Activated T-helper 2 cell treated with anti-CD3 and anti-CD28 coated beads, Interferon-gamma antibody, Interleukin-2, Interleukin-4, amounts not matched to agents 10 μg/mL and 5 μg/mL and 100 μg/mL, durations not matched to agents 14 hours and 24 hours and 36 hours (primary cell): ENCODE data around the gene PPP1R2. TPM values are rescaled to one million over a fixed set of nuclear protein-coding genes. Genes with fewer than 3 reads are reported as not detected.

Experiments used
- DNase-seq: peaks from one replicate; pipeline ENCODE4 v3.0.0; 2021; ENCODE audit warnings: low spot score
- H3K27ac Mint-ChIP-seq: one replicate; pipeline ENCODE4 v1.8.0; 2021; ENCODE audit warnings: mixed read lengths
- H3K27me3 Mint-ChIP-seq: one replicate; pipeline ENCODE4 v1.8.0; 2021; ENCODE audit warnings: low read depth, mixed read lengths
- H3K36me3 Mint-ChIP-seq: one replicate; pipeline ENCODE4 v1.8.0; 2021; ENCODE audit warnings: low read depth, mixed read lengths
- H3K4me1 Mint-ChIP-seq: one replicate; pipeline ENCODE4 v1.8.0; 2021; ENCODE audit warnings: low read depth, mixed read lengths
- H3K4me3 Mint-ChIP-seq: one replicate; pipeline ENCODE4 v1.8.0; 2021; ENCODE audit warnings: low read depth, mild to moderate bottlenecking, moderate library complexity, mixed read lengths
- H3K9me3 Mint-ChIP-seq: one replicate; pipeline ENCODE4 v1.8.0; 2021; ENCODE audit warnings: mixed read lengths
- intact Hi-C: fragments of 100-400 bp; cut with micrococcal nuclease; formaldehyde crosslinking; loops from one replicate; pipeline ENCODE4 v1.15.1; 2023
- total RNA-seq: library from RNA; stranded (reverse); gene quantifications from 2 replicates; pipeline ENCODE4 v1.2.3, GENCODE V29; 2022

PPP1R2 gene
- total RNA-seq, 1 donor from 2014 or later = 74.2 TPM

GRCh38 chr3:195577645-195578177 lies 34.6 kb upstream of the PPP1R2 start:
- no peaks in the 10 kb centered on the region for H3K9me3 Mint-ChIP-seq
- DNase-seq = no peak
- H3K36me3 Mint-ChIP-seq = no peaks in the 10 kb centered on the region
- intact Hi-C loops = no loop called here
- H3K4me1 Mint-ChIP-seq = peaks cover 5% of the 10 kb centered on the region
- H3K4me3 Mint-ChIP-seq = no peak overlapping the region
- no peak overlapping the region for H3K27ac Mint-ChIP-seq
- H3K27me3 Mint-ChIP-seq = peaks cover 4% of the 10 kb centered on the region

DNA sequence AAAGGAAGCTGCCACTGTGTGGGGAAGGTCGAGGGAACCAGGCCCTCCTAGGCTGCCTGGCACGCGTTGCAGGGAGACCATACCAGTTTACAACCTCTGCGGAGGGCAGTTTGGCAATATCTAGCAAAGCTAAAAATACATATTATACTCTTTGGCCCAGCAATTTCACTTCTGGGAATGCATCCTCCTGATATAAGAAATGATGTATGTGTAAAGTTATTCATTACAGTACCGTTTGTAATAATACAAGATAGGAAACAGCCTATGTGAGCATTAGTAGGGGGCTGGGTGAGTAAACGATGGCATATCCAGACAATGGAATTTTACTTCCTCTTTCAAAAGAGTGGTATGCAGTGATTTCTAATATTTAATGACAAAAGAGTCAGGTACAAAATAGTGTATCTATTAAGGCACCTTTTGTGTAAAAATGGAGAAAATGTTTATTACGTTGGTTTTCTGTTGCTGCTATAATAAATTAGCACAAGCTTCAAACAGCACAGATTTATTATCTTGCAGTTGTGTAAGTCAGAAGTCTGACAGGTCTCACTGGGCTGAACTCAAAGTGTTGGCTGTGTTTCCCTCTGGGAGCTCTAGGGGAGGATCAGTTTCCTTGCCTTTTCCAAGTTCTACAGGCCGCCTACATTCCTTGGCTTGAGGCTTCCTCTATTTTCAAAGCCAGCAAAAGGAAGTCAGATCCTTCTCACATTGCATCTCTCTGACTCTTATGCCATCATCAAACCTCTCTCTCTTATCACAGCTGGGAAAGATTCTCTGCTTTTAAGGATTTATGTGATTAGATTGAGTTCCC lies 31.6 kb upstream of the PPP1R2 start:
- Mint-ChIP-seq H3K27me3 (peaks cover 4% of the 10 kb centered on the region), H3K9me3 (no peaks in the 10 kb centered on the region), H3K27ac (no peak overlapping the region), H3K36me3 (no peaks in the 10 kb centered on the region), H3K4me3 (no peak overlapping the region), H3K4me1 (peaks cover 3% of the 10 kb centered on the region)
- intact Hi-C loops = no loop called here
- DNase-seq = no peak

GRCh38 chr3:195573611-195574496 lies 30.7 kb upstream of the PPP1R2 start:
- DNase-seq = no peak
- Mint-ChIP-seq H3K36me3 (no peaks in the 10 kb centered on the region), H3K4me1 (peaks cover 3% of the 10 kb centered on the region), H3K9me3 (no peaks in the 10 kb centered on the region), H3K27ac (no peak overlapping the region), H3K27me3 (peaks cover 4% of the 10 kb centered on the region), H3K4me3 (no peak overlapping the region)
- intact Hi-C loops = no loop called here

- no peak overlapping the region for H3K27ac Mint-ChIP-seq
- no peaks in the 10 kb centered on the region for H3K9me3 Mint-ChIP-seq
- H3K4me3 Mint-ChIP-seq = no peak overlapping the region
- DNase-seq = no peak
- peaks cover 8% of the 10 kb centered on the region for H3K27me3 Mint-ChIP-seq
- intact Hi-C loops = no loop called here
- H3K36me3 Mint-ChIP-seq = no peaks in the 10 kb centered on the region
- peaks cover 6% of the 10 kb centered on the region for H3K4me1 Mint-ChIP-seq
These were observed 28.2 kb upstream of the PPP1R2 start for GRCh38 chr3:195571361-195571760.

DNA sequence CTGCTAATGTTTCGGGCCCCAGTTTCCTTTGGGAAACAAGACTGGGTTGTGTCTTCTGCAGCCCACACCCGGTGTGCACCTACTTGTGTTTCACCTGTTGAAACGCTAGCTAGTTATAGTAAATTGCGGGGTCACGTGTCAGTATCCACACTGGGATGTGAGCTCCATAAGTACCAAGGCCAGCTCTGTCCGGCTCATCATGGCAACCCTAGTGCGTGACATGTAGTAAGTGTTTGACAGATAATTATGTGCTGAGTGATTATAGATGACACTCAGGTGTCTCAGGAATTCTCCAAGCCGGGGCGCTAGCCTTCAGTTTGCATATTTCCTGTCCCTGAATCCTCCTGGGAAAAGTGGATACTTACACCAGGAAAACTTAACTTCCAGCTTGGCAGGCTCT lies 27.8 kb upstream of the PPP1R2 start:
- no peak overlapping the region for H3K4me3 Mint-ChIP-seq
- H3K27ac Mint-ChIP-seq = no peak overlapping the region
- no peaks in the 10 kb centered on the region for H3K9me3 Mint-ChIP-seq
- no peak for DNase-seq
- no peaks in the 10 kb centered on the region for H3K36me3 Mint-ChIP-seq
- H3K4me1 Mint-ChIP-seq = peaks cover 6% of the 10 kb centered on the region
- intact Hi-C loops = no loop called here
- H3K27me3 Mint-ChIP-seq = peaks cover 8% of the 10 kb centered on the region

- peaks cover 6% of the 10 kb centered on the region for H3K4me1 Mint-ChIP-seq
- no peaks in the 10 kb centered on the region for H3K9me3 Mint-ChIP-seq
- DNase-seq = no peak
- intact Hi-C loops = no loop called here
- H3K27me3 Mint-ChIP-seq = peaks cover 8% of the 10 kb centered on the region
- no peak overlapping the region for H3K4me3 Mint-ChIP-seq
- no peaks in the 10 kb centered on the region for H3K36me3 Mint-ChIP-seq
- H3K27ac Mint-ChIP-seq = no peak overlapping the region
These were observed 27.2 kb upstream of the PPP1R2 start for GRCh38 chr3:195570344-195570743.

DNA sequence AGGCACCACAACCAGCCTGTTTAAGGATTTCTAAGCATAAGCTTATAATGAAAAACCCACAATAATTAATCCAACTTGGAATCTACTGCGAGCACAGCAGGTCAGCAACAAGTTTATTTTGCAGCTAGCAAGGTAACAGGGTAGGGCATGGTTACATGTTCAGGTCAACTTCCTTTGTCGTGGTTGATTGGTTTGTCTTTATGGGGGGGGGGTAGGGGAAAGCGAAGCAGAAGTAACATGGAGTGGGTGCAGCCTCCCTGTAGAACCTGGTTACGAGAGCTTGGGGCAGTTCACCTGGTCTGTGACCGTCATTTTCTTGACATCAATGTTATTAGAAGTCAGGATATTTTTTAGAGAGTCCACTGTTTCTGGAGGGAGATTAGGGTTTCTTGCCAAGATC lies 25.5 kb upstream of the PPP1R2 start:
- DNase-seq = no peak
- intact Hi-C loops = no loop called here
- Mint-ChIP-seq H3K27me3 (peaks cover 4% of the 10 kb centered on the region), H3K4me3 (no peak overlapping the region), H3K27ac (no peak overlapping the region), H3K4me1 (peaks cover 6% of the 10 kb centered on the region), H3K9me3 (no peaks in the 10 kb centered on the region), H3K36me3 (no peaks in the 10 kb centered on the region)

- DNase-seq = no peak
- Mint-ChIP-seq H3K27ac (no peak overlapping the region), H3K4me1 (peaks cover 6% of the 10 kb centered on the region), H3K9me3 (no peaks in the 10 kb centered on the region), H3K36me3 (no peaks in the 10 kb centered on the region), H3K4me3 (no peak overlapping the region), H3K27me3 (peaks cover 4% of the 10 kb centered on the region)
- intact Hi-C loops = no loop called here
These were observed 23.7 kb upstream of the PPP1R2 start for GRCh38 chr3:195566797-195567196.

DNA sequence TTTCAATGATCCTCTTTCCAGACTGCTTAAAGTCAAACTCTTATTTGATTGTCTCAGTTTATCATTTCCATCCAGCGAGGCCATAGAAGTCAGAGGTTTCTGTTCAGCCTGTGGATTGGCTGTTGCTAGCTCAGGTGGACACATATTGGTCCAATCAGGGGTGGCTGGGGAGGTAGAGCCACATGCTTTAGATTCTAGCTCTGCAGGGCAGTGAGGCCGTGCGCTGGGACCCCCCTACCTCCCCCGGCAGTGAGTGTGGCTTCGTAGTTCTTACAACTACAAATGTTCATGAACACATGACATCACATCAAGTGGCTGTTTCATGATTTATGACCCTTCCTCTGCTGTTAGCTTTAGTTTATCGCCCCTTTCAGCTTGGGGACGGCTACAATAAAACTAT lies 22.6 kb upstream of the PPP1R2 start:
- no peak overlapping the region for H3K4me3 Mint-ChIP-seq
- H3K9me3 Mint-ChIP-seq = no peaks in the 10 kb centered on the region
- DNase-seq = no peak
- H3K36me3 Mint-ChIP-seq = no peaks in the 10 kb centered on the region
- intact Hi-C loops = no loop called here
- H3K27me3 Mint-ChIP-seq = peaks cover 4% of the 10 kb centered on the region
- H3K27ac Mint-ChIP-seq = no peak overlapping the region
- H3K4me1 Mint-ChIP-seq = peaks cover 6% of the 10 kb centered on the region

- H3K4me3 Mint-ChIP-seq = no peak overlapping the region
- peaks cover 13% of the 10 kb centered on the region for H3K4me1 Mint-ChIP-seq
- peaks cover 4% of the 10 kb centered on the region for H3K27me3 Mint-ChIP-seq
- H3K36me3 Mint-ChIP-seq = no peaks in the 10 kb centered on the region
- no peaks in the 10 kb centered on the region for H3K9me3 Mint-ChIP-seq
- H3K27ac Mint-ChIP-seq = no peak overlapping the region
- intact Hi-C loops = no loop called here
- DNase-seq = no peak
These were observed 20.2 kb upstream of the PPP1R2 start for GRCh38 chr3:195563317-195563716.

GRCh38 chr3:195559723-195560409 lies 16.7 kb upstream of the PPP1R2 start:
- H3K27me3 Mint-ChIP-seq = no peaks in the 10 kb centered on the region
- no peak overlapping the region for H3K27ac Mint-ChIP-seq
- intact Hi-C loops = loop anchor here (2.0 kb wide), 1 partner anchor 291 kb away; no protein-coding TSS in a partner anchor
- peaks cover 22% of the 10 kb centered on the region for H3K4me1 Mint-ChIP-seq
- no peak for DNase-seq
- H3K4me3 Mint-ChIP-seq = no peak overlapping the region
- H3K36me3 Mint-ChIP-seq = no peaks in the 10 kb centered on the region
- H3K9me3 Mint-ChIP-seq = no peaks in the 10 kb centered on the region

- Mint-ChIP-seq H3K4me3 (no peak overlapping the region), H3K36me3 (no peaks in the 10 kb centered on the region), H3K9me3 (no peaks in the 10 kb centered on the region), H3K27me3 (no peaks in the 10 kb centered on the region), H3K27ac (no peak overlapping the region), H3K4me1 (peaks cover 27% of the 10 kb centered on the region)
- DNase-seq = no peak
- intact Hi-C loops = loop anchor here (2.0 kb wide), 1 partner anchor 292 kb away; no protein-coding TSS in a partner anchor
These were observed 15.5 kb upstream of the PPP1R2 start for GRCh38 chr3:195558602-195559001.
